ENCODE measurements around the gene C11orf86. TPM values are rescaled to one million over a fixed set of nuclear protein-coding genes. Genes with fewer than 3 reads are reported as not detected.

Gene C11orf86
- total RNA-seq, 2 donors from 2014 or later: not detected

DNA sequence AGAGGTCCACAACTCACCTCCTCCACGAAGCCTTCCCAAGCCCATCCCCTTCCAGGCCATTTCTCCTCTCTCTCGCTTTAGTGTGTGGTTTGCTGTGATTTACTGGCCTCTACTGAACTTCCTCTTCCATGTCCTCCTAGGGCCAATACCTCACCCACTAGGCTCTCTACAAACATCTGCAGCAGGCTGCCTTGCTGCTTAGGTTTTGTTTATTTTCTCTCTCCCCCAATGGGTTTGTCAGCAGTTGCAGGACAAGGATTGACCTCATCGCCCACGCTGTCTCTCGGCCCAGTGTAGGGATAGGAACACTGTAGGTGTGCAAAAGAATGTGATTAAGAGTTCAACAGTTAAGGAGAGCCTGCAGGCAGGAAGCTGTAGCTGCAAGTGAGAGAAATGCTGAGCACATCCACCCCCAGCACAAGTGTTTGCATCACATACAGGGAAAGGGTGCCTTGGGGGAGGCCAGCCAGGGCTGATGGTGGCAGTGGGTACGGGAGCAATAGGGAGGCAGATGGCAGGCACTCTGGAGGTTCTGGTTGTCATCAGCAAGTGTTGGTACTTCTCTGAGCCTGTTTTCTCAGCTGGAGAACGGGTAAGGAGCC is 18.3 kb upstream of the C11orf86 start:
- H3K4me1 ChIP-seq (ENCODE audit: control insufficient read depth, insufficient read depth, low read length): no peaks in the 10 kb centered on the region
- peak; percentile 77 for DNase-seq
- no peak overlapping the region for H3K27ac ChIP-seq (ENCODE audit: low read depth, low read length)
- H3K4me1 Mint-ChIP-seq: peaks cover 14% of the 10 kb centered on the region
- H3K4me3 ChIP-seq (ENCODE audit: low read length): no peak overlapping the region
- H3K27me3 ChIP-seq (ENCODE audit: control insufficient read depth, insufficient read depth, low read length, poor library complexity, severe bottlenecking): peaks cover 8% of the 10 kb centered on the region
- no peaks in the 10 kb centered on the region for H3K36me3 ChIP-seq (ENCODE audit: control insufficient read depth, insufficient read depth, low read length)
- H3K9me3 Mint-ChIP-seq: peaks cover 7% of the 10 kb centered on the region
- WGBS, 2 experiments (ENCODE audit: insufficient coverage in 1 of 2, insufficient read length in 1 of 2): 84 to 86% methylated on average over 6 to 7 of the region's 7 CpGs
- peak overlapping the region; percentile 67 for H3K4me3 Mint-ChIP-seq
- peak overlapping the region; percentile 86 for H3K27ac Mint-ChIP-seq
- no peaks in the 10 kb centered on the region for H3K36me3 Mint-ChIP-seq (ENCODE audit: low read depth)
- no peaks in the 10 kb centered on the region for H3K9me3 ChIP-seq (ENCODE audit: control insufficient read depth, low read length)
- TF ChIP-seq, protein P1, sequence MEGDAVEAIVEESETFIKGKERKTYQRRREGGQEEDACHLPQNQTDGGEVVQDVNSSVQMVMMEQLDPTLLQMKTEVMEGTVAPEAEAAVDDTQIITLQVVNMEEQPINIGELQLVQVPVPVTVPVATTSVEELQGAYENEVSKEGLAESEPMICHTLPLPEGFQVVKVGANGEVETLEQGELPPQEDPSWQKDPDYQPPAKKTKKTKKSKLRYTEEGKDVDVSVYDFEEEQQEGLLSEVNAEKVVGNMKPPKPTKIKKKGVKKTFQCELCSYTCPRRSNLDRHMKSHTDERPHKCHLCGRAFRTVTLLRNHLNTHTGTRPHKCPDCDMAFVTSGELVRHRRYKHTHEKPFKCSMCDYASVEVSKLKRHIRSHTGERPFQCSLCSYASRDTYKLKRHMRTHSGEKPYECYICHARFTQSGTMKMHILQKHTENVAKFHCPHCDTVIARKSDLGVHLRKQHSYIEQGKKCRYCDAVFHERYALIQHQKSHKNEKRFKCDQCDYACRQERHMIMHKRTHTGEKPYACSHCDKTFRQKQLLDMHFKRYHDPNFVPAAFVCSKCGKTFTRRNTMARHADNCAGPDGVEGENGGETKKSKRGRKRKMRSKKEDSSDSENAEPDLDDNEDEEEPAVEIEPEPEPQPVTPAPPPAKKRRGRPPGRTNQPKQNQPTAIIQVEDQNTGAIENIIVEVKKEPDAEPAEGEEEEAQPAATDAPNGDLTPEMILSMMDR (conservative IDR thresholded peaks at IDR 0.05): peak; percentile 57
- no peak overlapping the region for H3K9ac ChIP-seq (ENCODE audit: extremely low read depth, low read length, poor library complexity, severe bottlenecking)
- peaks cover 17% of the 10 kb centered on the region for H3K27me3 Mint-ChIP-seq (ENCODE audit: insufficient read depth)

GRCh38 chr11:66957971-66958231 is 17.2 kb upstream of the C11orf86 start:
- Histone ChIP-seq H3K27me3 (ENCODE audit: control insufficient read depth, insufficient read depth, low read length, poor library complexity, severe bottlenecking) (peaks cover 8% of the 10 kb centered on the region), H3K9me3 (ENCODE audit: control insufficient read depth, low read length) (no peaks in the 10 kb centered on the region), H3K4me1 (ENCODE audit: control insufficient read depth, insufficient read depth, low read length) (no peaks in the 10 kb centered on the region), H3K27ac (ENCODE audit: low read depth, low read length) (peak overlapping the region; percentile 70), H3K36me3 (ENCODE audit: control insufficient read depth, insufficient read depth, low read length) (no peaks in the 10 kb centered on the region), H3K9ac (ENCODE audit: extremely low read depth, low read length, poor library complexity, severe bottlenecking) (peak overlapping the region; percentile 55), H3K4me3 (ENCODE audit: low read length) (peak overlapping the region; percentile 84)
- TF ChIP-seq, protein P1 (conservative IDR thresholded peaks at IDR 0.05): no peak
- Mint-ChIP-seq H3K4me1 (peaks cover 14% of the 10 kb centered on the region), H3K36me3 (ENCODE audit: low read depth) (no peaks in the 10 kb centered on the region), H3K4me3 (peak overlapping the region; percentile 67), H3K27ac (peak overlapping the region; percentile 86), H3K9me3 (peaks cover 7% of the 10 kb centered on the region), H3K27me3 (ENCODE audit: insufficient read depth) (peaks cover 17% of the 10 kb centered on the region)
- 0 to 1% methylated on average over 7 to 40 of the region's 40 CpGs for WGBS, 2 experiments (ENCODE audit: insufficient coverage in 1 of 2, insufficient read length in 1 of 2)
- DNase-seq: no peak

DNA sequence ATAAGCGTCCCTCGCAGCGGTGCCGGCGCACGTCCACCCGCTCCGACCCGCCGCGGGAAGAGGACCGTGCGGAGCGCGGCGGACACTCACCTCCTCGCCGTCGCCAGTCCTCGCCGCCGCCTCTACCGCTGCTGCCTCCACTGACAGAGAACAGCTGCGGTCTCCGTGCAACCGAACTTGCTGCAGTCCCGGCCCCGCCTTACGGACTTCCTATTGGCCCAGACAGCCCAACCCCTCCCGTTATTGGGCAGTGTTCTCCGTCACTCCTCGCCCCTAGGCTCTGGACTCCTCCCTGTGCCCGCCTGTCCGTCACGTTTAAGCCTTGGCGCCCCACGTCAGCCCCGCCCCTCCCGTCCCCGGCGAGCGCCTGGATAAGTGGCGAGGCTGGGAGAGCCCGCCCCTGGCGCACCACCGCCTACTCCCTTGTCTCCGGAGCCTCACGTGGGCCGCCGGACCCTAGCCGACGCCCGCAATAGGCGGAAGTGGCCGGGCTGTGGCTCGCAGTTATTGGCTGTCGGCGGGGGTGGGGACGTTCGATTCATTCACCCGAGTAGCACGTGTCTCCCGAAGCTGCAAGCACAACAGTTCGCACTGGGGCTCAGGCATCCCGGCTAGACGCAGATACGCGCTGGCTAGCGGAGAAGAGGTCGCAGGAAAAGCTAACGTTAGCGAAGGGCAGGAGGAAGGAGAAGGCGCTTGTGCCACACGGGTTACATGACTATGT is 16.7 kb upstream of the C11orf86 start, which contains the start of gene PC:
TSS of gene PC (minus strand) at position 152 of the 724 bp plus-strand sequence. CDS start 86,224 bp downstream, outside the sequence.
- TF ChIP-seq, protein P1 (conservative IDR thresholded peaks at IDR 0.05): no peak
- Histone ChIP-seq H3K9me3 (ENCODE audit: control insufficient read depth, low read length) (no peaks in the 10 kb centered on the region), H3K36me3 (ENCODE audit: control insufficient read depth, insufficient read depth, low read length) (no peaks in the 10 kb centered on the region), H3K27ac (ENCODE audit: low read depth, low read length) (peak within 1 kb of the TSS; percentile 70), H3K27me3 (ENCODE audit: control insufficient read depth, insufficient read depth, low read length, poor library complexity, severe bottlenecking) (peaks cover 8% of the 10 kb centered on the region), H3K4me1 (ENCODE audit: control insufficient read depth, insufficient read depth, low read length) (no peaks in the 10 kb centered on the region), H3K4me3 (ENCODE audit: low read length) (peak within 1 kb of the TSS; percentile 84), H3K9ac (ENCODE audit: extremely low read depth, low read length, poor library complexity, severe bottlenecking) (peak within 1 kb of the TSS; percentile 55)
- 1% methylated on average over 26 to 74 of the region's 74 CpGs for WGBS, 2 experiments (ENCODE audit: insufficient coverage in 1 of 2, insufficient read length in 1 of 2)
- peak within 1 kb of the TSS; percentile 92 for H3K27ac Mint-ChIP-seq
- H3K36me3 Mint-ChIP-seq (ENCODE audit: low read depth): no peaks in the 10 kb centered on the region
- H3K27me3 Mint-ChIP-seq (ENCODE audit: insufficient read depth): peaks cover 17% of the 10 kb centered on the region
- peak; percentile 100 for DNase-seq
- H3K9me3 Mint-ChIP-seq: peaks cover 7% of the 10 kb centered on the region
- H3K4me3 Mint-ChIP-seq: peak within 1 kb of the TSS; percentile 67
- peaks cover 14% of the 10 kb centered on the region for H3K4me1 Mint-ChIP-seq
